Measurements from ENCODE around the gene SASH1.
"Not testable (repeated sequence)": the region's sequence is repeated elsewhere in the genome, so short reads cannot be mapped to it uniquely, and the experiment has no call there.

SASH1 gene

GRCh38 chr6:148328876-148329555 is 13.6 kb upstream of the SASH1 start:
- DNase-seq, result peak in 1 of 58 donors; percentile 43

- no peak for DNase-seq
Observed at GRCh38 chr6:148329596-148330381, 12.8 kb upstream of the SASH1 start.

GRCh38 chr6:148332088-148332487 is 10.6 kb upstream of the SASH1 start:
- DNase-seq, result no peak

- DNase-seq, result no peak
Observed at GRCh38 chr6:148336901-148337300, 5.7 kb upstream of the SASH1 start.

GRCh38 chr6:148339766-148340165 is 2.9 kb upstream of the SASH1 start:
- no peak for DNase-seq

- no peak for DNase-seq
Observed at GRCh38 chr6:148340586-148341297, 1.9 kb upstream of the SASH1 start.

- peak in 2 of 58 donors; percentile 71 to 80 for DNase-seq
Observed at GRCh38 chr6:148342100-148342349, 613 bp upstream of the SASH1 start.

- peak in 8 of 58 donors; percentile 29 to 59 (median 48) for DNase-seq
Observed at GRCh38 chr6:148343047-148343782, 577 bp downstream of the SASH1 start.

GRCh38 chr6:148345176-148345575 is 2.5 kb downstream of the SASH1 start:
- peak in 2 of 58 donors; percentile 4 to 12 for DNase-seq

GRCh38 chr6:148345578-148345977 is 2.9 kb downstream of the SASH1 start:
- DNase-seq, result no peak

GRCh38 chr6:148346681-148347440 is 4.2 kb downstream of the SASH1 start:
- DNase-seq, result no peak

GRCh38 chr6:148347441-148348054 is 4.9 kb downstream of the SASH1 start:
- no peak for DNase-seq

GRCh38 chr6:148348335-148348734 is 5.7 kb downstream of the SASH1 start:
- DNase-seq, result no peak

GRCh38 chr6:148348778-148349177 is 6.1 kb downstream of the SASH1 start:
- no peak for DNase-seq

- no peak for DNase-seq
Observed at GRCh38 chr6:148349466-148349865, 6.8 kb downstream of the SASH1 start.

GRCh38 chr6:148351309-148351708 is 8.7 kb downstream of the SASH1 start:
- no peak for DNase-seq

- not testable (repeated sequence) for DNase-seq
Observed at GRCh38 chr6:148352421-148352820, 9.8 kb downstream of the SASH1 start.

- peak in 15 of 58 donors; percentile 8 to 71 (median 28) for DNase-seq
Observed at GRCh38 chr6:148358196-148358785, 15.7 kb downstream of the SASH1 start.

GRCh38 chr6:148359228-148359627 is 16.6 kb downstream of the SASH1 start:
- DNase-seq, result no peak

Data from anterior cingulate cortex (tissue), 58 donors.